ENCODE measurements around the gene CCL2.
"Not testable (repeated sequence)": the region's sequence is repeated elsewhere in the genome, so short reads cannot be mapped to it uniquely, and the experiment has no call there.

GRCh38 chr17:34227293-34227692, 27.8 kb upstream of the CCL2 start:
- TF ChIP-seq CTCF, POLR2A (IDR thresholded peaks at IDR 0.05): not testable (repeated sequence)

Measured in Peyer's patch (tissue), 4 donors.